Stomach smooth muscle (tissue), 2 donors: ENCODE measurements around the gene OR5K4.

ENCODE experiments used
- H3K27ac ChIP-seq: one replicate; pipeline ENCODE4 v1.7.0; 2013; ENCODE audit warnings: mild to moderate bottlenecking, low read length, inconsistent platforms
- H3K27me3 ChIP-seq, 2 donors: one replicate each; pipeline ENCODE4 v1.7.0; 2013; ENCODE audit warnings: low read length in 2 of 2; ENCODE audit not compliant: insufficient read depth in 2 of 2, control insufficient read depth in 1 of 2
- H3K36me3 ChIP-seq, 2 donors: one replicate each; pipeline ENCODE4 v1.7.0; 2013; ENCODE audit warnings: low read length in 2 of 2; ENCODE audit not compliant: control insufficient read depth in 2 of 2, insufficient read depth in 2 of 2
- H3K4me1 ChIP-seq: one replicate; pipeline ENCODE4 v1.7.0; 2013; ENCODE audit warnings: low read length; ENCODE audit not compliant: control insufficient read depth, insufficient read depth
- H3K4me3 ChIP-seq, 2 donors: one replicate each; pipeline ENCODE4 v1.7.0; 2013; ENCODE audit warnings: low read length in 2 of 2
- H3K9ac ChIP-seq, 2 donors: one replicate each; pipeline ENCODE4 v1.7.0; 2013; ENCODE audit warnings: low read length in 2 of 2, mild to moderate bottlenecking in 1 of 2
- H3K9me3 ChIP-seq, 2 donors: one replicate each; pipeline ENCODE4 v1.7.0; 2013; ENCODE audit warnings: low read length in 2 of 2; ENCODE audit not compliant: control insufficient read depth in 2 of 2
- donor health status: healthy.
- donor health status: Pancreatic carcinoma.

The OR5K4 gene

DNA sequence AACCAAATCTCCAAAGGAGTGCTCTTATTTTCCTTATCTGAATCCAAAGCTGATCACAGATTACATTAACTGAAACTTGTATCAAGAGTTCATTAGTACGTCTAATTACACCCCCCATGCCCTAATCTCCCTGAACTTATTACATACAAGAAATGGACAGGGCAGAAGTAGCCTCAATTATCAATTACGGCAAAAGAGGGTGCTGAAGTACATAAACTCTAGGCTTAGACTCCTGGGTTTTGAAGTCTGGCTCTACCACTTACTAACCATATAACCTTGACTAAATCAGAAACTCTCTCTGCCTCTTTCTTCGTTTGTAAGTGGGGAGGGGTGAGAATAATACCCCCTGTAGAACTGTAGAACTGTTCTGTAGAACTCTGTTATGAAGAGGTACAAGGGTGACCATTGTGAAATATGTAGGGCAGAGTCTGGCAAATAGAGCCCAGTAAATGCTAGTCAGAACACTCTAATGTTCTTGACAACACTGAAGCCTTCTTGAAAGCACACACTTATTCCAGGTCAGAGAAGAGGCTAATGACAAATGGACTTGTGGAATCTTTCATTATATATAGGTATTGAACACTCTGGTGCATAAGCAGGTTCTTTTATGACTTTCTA lies 19.6 kb upstream of the OR5K4 start:
- Histone ChIP-seq H3K4me1 (no peaks in the 10 kb centered on the region), H3K9me3 (no peaks in the 10 kb centered on the region), H3K4me3 (no peak overlapping the region), H3K36me3 (no peaks in the 10 kb centered on the region), H3K27ac (no peak overlapping the region), H3K9ac (no peak overlapping the region), H3K27me3 (peaks cover 0 to 2% of the 10 kb centered on the region in 2 donors)

DNA sequence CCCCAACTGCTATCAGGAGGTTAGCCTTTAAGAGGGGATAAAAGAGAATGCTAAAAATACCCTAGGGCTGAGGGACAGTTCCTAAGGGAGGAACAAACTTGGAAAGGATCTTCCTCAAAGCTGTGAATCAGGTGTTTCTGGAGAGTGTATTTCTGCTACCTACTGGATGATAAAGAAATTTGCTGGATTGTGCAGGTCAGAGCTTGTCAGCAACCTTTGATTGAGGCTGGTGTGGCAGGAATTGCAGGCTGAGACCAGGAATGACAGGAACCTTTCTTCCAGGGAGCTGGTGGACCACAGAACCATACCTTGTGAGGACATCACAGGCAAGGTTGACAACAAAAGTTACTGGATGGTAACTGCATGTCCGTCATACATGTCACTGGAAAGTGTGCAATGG lies 14.6 kb upstream of the OR5K4 start:
- H3K9me3 ChIP-seq, result peaks cover 0 to 3% of the 10 kb centered on the region in 2 donors
- no peak overlapping the region for H3K9ac ChIP-seq
- no peak overlapping the region for H3K4me3 ChIP-seq
- H3K27me3 ChIP-seq, result no peaks in the 10 kb centered on the region
- H3K27ac ChIP-seq, result no peak overlapping the region
- H3K36me3 ChIP-seq, result no peaks in the 10 kb centered on the region
- H3K4me1 ChIP-seq, result no peaks in the 10 kb centered on the region

DNA sequence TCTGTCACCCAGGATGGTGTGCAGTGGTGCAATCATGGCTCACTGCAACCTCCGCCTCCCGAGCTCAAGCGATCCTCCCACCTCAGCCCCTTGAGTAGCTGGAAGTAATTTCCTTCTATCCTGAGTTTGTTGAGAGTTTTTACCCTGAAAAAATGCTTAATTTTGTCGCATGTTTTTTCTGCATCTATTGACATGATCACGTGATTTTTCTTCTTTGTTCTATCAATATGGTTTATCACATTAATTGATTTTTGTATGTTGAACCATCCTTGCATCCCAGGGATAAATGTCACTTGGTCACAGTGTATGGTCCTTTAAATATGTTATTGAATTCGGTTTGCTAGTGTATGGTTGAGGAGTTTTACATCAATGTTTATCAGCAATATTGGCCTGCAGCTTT lies 11.9 kb upstream of the OR5K4 start:
- Histone ChIP-seq H3K36me3 (no peaks in the 10 kb centered on the region), H3K9me3 (peaks cover 0 to 3% of the 10 kb centered on the region in 2 donors), H3K9ac (no peak overlapping the region), H3K4me1 (no peaks in the 10 kb centered on the region), H3K27me3 (no peaks in the 10 kb centered on the region), H3K4me3 (no peak overlapping the region), H3K27ac (no peak overlapping the region)

DNA sequence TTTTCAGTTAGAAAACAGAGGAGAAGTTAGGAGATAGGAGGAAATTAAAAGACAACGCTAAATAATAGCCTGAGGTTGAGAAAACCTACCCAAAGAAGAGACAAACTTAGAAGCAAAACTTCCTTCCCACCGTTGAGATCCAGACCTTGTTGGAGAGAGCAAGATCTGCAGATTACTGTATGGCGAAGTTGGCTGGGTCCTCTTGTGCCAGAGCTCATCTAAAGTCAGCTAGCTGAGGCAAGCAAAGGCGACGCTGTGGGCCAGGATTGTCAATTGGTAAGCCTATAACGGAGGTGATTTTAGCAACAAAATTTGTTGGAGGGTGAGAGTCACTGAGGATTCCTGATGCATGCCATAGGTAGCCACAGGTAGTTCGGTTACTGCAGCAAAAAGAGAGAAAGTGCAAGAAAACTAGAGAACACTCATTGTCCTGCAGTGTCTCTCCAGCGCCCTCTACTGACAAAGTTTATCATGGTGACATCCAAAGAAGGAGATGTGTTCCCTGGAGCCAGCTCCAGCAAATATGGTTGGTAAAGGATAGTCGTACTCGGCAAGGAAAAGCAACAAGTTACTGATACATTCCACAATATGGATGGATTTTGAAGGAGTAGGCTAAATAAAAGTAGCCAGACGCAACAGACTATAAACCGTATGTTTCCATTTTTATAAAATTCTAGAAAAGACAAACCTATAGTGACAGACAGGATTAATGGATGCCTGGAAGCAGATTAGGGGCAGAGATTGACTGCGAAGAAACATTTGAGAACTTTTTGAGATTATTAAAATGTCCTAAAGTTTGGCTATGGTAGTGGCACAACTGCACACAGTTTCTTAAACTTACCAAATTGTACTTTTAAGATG lies 9.8 kb upstream of the OR5K4 start:
- no peak overlapping the region for H3K27ac ChIP-seq
- H3K9ac ChIP-seq, result no peak overlapping the region
- H3K4me3 ChIP-seq, result no peak overlapping the region
- H3K4me1 ChIP-seq, result no peaks in the 10 kb centered on the region
- no peaks in the 10 kb centered on the region for H3K27me3 ChIP-seq
- H3K36me3 ChIP-seq, result no peaks in the 10 kb centered on the region
- H3K9me3 ChIP-seq, result peaks cover 0 to 3% of the 10 kb centered on the region in 2 donors

DNA sequence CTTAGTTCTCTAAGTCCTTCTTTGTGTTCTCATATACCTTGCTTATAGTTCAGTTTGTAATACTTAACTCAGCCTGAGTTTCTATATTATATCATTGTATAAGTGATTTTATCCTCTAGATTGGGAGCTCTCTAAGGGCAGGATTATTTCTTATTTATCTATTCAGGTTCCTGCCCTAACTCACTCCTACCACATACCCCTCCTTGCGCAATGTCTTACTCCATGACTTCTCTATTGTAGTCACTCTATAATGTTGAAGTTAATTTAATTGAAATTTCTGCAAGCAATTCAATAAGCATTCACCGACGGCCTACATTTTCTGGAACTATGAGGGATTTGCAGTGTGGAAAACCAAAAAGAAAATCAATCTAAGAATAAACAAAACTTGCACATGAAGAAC lies 3.6 kb upstream of the OR5K4 start:
- no peaks in the 10 kb centered on the region for H3K9me3 ChIP-seq
- no peak overlapping the region for H3K27ac ChIP-seq
- no peaks in the 10 kb centered on the region for H3K27me3 ChIP-seq
- H3K36me3 ChIP-seq, result no peaks in the 10 kb centered on the region
- H3K9ac ChIP-seq, result no peak overlapping the region
- no peak overlapping the region for H3K4me3 ChIP-seq
- no peaks in the 10 kb centered on the region for H3K4me1 ChIP-seq

DNA sequence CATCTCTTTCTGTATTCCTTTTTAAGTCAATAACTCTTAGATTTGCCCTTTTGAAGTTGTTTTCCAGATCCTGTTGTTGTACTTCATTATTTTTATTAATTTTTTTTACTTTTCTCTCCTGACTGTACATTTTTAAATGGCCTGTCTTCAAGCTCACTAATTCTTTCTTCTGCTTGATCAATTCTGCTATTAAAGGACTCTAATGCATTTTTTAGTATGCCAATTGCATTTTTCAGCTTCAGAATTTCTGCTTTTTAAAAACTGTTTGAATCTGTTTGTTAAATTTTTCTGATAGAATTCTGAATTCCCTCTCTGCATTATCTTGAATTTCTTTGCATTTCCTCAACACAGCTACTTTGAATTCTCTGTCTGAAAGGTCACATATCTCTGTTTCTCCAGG lies 5.6 kb downstream of the OR5K4 start:
- Histone ChIP-seq H3K27ac (no peak overlapping the region), H3K27me3 (no peaks in the 10 kb centered on the region), H3K9ac (no peak overlapping the region), H3K4me1 (no peaks in the 10 kb centered on the region), H3K9me3 (peaks cover 0 to 8% of the 10 kb centered on the region in 2 donors), H3K4me3 (no peak overlapping the region), H3K36me3 (no peaks in the 10 kb centered on the region)

DNA sequence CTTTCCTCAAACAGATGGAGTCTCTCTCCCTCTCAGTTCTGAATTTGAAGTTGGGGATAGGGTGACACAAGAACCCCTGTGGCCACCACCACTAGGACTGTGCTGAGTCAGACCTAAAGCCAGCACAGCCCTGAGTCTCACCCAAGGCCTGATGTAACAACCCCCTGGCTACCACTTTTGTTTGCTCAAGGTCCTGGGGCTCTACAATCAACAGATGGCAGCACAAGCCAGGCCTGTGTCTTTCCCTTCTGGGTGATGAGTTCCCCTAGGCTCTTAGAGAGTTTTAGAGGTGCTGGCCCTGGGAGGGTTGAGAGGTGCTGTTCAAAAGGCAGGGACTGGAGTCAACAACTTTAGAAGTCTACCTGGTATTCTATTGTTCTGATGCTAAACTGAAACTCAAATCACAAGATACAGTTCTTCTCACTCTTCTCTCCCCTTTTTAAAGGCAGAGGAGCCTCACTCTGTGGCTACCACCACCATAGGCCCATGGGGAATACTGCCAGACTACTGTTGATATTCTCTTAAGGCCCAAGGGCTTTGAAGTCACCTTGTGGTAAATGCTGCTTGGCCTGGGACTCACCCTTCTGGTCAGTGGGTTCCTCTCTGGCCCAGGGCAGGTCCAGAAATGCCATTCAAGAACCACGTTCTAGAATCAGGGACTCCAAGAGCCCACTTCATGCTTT lies 6.5 kb downstream of the OR5K4 start:
- Histone ChIP-seq H3K9me3 (peaks cover 0 to 8% of the 10 kb centered on the region in 2 donors), H3K9ac (no peak overlapping the region), H3K27me3 (no peaks in the 10 kb centered on the region), H3K4me1 (no peaks in the 10 kb centered on the region), H3K36me3 (no peaks in the 10 kb centered on the region), H3K4me3 (no peak overlapping the region), H3K27ac (no peak overlapping the region)

DNA sequence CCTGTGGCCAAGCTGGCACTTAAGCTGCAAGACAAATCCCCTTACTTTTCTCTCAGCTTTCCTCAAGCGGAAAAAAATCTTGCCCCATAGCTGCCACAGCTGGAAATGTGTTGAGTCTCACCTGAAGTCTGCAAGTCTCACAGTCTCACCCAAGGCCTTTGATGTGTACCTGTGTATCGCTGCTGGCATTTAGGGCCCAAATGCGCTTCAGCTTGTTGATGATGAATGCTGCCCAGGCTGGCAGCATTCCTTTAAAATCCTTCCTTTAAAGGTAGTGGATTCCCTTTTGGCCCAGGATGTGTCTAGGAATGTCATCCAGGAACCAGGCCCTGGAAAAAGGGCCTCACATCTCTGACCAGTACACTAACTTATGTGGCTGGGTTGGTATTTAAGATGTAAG lies 7.0 kb downstream of the OR5K4 start:
- no peak overlapping the region for H3K4me3 ChIP-seq
- no peaks in the 10 kb centered on the region for H3K36me3 ChIP-seq
- H3K9me3 ChIP-seq, result peaks cover 0 to 8% of the 10 kb centered on the region in 2 donors
- no peak overlapping the region for H3K9ac ChIP-seq
- H3K27me3 ChIP-seq, result no peaks in the 10 kb centered on the region
- H3K27ac ChIP-seq, result no peak overlapping the region
- no peaks in the 10 kb centered on the region for H3K4me1 ChIP-seq

DNA sequence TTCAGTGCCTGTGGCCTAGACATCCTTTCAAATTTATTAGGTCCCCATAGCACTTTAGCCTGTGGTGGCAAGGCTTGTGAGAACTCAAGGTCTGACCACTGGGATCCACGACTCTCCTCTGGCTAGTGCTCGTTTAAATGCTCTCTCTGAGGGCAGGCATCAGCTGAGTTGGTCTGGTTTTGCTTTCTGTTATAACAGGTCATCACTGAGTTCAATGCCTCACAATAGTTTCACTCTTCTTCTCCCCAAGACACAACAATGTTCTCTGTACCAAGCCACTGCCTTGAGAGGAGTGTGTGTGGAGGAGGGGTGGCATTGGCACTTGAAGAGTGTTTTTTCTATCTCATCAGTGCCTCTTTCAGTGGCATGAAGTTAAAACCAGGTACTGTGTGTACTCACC lies 7.6 kb downstream of the OR5K4 start:
- Histone ChIP-seq H3K36me3 (no peaks in the 10 kb centered on the region), H3K9ac (no peak overlapping the region), H3K27ac (no peak overlapping the region), H3K9me3 (peaks cover 0 to 8% of the 10 kb centered on the region in 2 donors), H3K27me3 (no peaks in the 10 kb centered on the region), H3K4me1 (no peaks in the 10 kb centered on the region), H3K4me3 (no peak overlapping the region)

DNA sequence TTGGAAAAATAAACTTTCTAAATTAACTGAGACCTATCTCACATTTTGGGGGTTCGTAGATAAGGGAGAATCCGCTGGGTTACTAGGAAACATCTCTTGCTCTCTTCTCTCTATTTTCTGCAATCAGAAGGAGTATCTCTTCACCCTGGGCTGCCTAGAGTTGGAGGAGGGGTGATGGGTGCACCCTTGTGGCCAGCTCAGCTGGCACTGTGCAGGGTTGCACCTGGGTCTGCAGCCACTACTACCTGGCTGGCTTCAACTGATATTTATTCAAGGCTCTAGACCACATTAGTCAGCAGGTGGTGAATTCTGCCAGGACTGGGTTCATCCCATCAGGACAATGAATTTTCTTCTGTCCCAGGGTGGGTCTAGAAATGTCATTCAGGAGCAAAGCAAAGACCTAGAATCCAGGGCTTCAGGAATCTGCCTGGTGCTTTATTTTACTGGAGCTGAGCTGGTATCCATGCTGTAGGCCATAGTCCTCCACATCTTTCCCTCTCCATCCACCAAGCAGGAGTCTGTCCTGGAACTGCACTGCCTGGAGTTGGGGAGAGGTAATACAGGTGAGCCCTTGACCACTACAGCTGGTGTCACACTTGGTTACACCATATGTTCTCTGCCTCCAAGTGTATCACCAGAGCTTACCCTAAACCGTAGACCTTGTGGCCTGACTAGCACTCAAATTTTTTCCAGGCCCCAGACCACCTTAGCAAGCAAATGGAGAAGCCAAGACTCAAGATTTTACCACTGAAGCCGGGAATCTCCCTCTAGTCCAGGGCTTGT lies 14.0 kb downstream of the OR5K4 start:
- Histone ChIP-seq H3K9me3 (no peaks in the 10 kb centered on the region), H3K4me3 (no peak overlapping the region), H3K27me3 (no peaks in the 10 kb centered on the region), H3K27ac (no peak overlapping the region), H3K9ac (no peak overlapping the region), H3K4me1 (no peaks in the 10 kb centered on the region), H3K36me3 (no peaks in the 10 kb centered on the region)
